Neural progenitor cell (in vitro differentiated cells): ENCODE results near the gene TXNDC11. TPM values are rescaled to one million over a fixed set of nuclear protein-coding genes. Genes with fewer than 3 reads are reported as not detected.

Experiments
- DNase-seq: peaks from one replicate; pipeline ENCODE4 v3.0.0-alpha.2; 2016; ENCODE audit warnings: low spot score
- H2AFZ ChIP-seq: fragments of 200-600 bp; sonication (generic); replicated peaks from 2 replicates; pipeline ENCODE4 v1.6.1; 2016; ENCODE audit warnings: antibody characterized with exemption
- H3F3A ChIP-seq: fragments of 200-600 bp; sonication (generic); 2 replicates; pipeline ENCODE4 v1.6.1; 2016; ENCODE audit warnings: antibody characterized with exemption, low read depth
- H3K27ac ChIP-seq: fragments of 200-600 bp; sonication (generic); 2 replicates; pipeline ENCODE4 v1.5.1; 2016; ENCODE audit warnings: mild to moderate bottlenecking
- H3K27me3 ChIP-seq: fragments of 200-600 bp; sonication (generic); 2 replicates; pipeline ENCODE4 v1.6.1; 2016; ENCODE audit warnings: mild to moderate bottlenecking, moderate library complexity
- H3K36me3 ChIP-seq: fragments of 200-600 bp; sonication (generic); 2 replicates; pipeline ENCODE4 v1.5.1; 2016
- H3K4me1 ChIP-seq: fragments of 200-600 bp; sonication (generic); 2 replicates; pipeline ENCODE4 v1.6.1; 2016; ENCODE audit warnings: mixed run types
- H3K4me2 ChIP-seq: fragments of 200-600 bp; sonication (generic); 2 replicates; pipeline ENCODE4 v1.6.1; 2016
- H3K4me3 ChIP-seq: fragments of 200-600 bp; sonication (generic); 2 replicates; pipeline ENCODE4 v1.5.1; 2016
- H3K79me2 ChIP-seq: fragments of 200-600 bp; sonication (generic); 2 replicates; pipeline ENCODE4 v1.6.1; 2016; ENCODE audit warnings: low read depth
- H3K9ac ChIP-seq: fragments of 200-600 bp; sonication (generic); 2 replicates; pipeline ENCODE4 v1.6.1; 2016
- H3K9me3 ChIP-seq: fragments of 200-600 bp; sonication (generic); 2 replicates; pipeline ENCODE4 v1.5.1; 2016; ENCODE audit warnings: low read depth
- H4K20me1 ChIP-seq: fragments of 200-600 bp; sonication (generic); 2 replicates; pipeline ENCODE4 v1.6.1; 2016; ENCODE audit warnings: low read depth
- H3K27ac Mint-ChIP-seq: 3 replicates; pipeline ENCODE4 v1.8.0; 2021; ENCODE audit warnings: mixed read lengths
- H3K27me3 Mint-ChIP-seq: 2 replicates; pipeline ENCODE4 v1.8.0; 2022; ENCODE audit warnings: low read depth, mild to moderate bottlenecking, inconsistent platforms, moderate library complexity, mixed read lengths; ENCODE audit not compliant: insufficient read depth
- H3K36me3 Mint-ChIP-seq: 3 replicates; pipeline ENCODE4 v1.8.0; 2021; ENCODE audit warnings: mixed read lengths
- H3K4me1 Mint-ChIP-seq: 3 replicates; pipeline ENCODE4 v1.8.0; 2021; ENCODE audit warnings: mixed read lengths
- H3K4me3 Mint-ChIP-seq: 3 replicates; pipeline ENCODE4 v1.8.0; 2021; ENCODE audit warnings: mild to moderate bottlenecking, moderate library complexity, mixed read lengths
- H3K9me3 Mint-ChIP-seq: 3 replicates; pipeline ENCODE4 v1.8.0; 2020; ENCODE audit warnings: mixed read lengths
- EZH2 ChIP-seq: fragments of 200-600 bp; sonication (generic); IDR thresholded peaks from 2 replicates; pipeline ENCODE4 v1.6.1; 2017; ENCODE audit warnings: antibody characterized with exemption, mild to moderate bottlenecking, moderate library complexity
- EZH2phosphoT487 ChIP-seq: fragments of 200-600 bp; sonication (generic); IDR thresholded peaks from 2 replicates; pipeline ENCODE4 v1.6.1; 2017; ENCODE audit warnings: antibody characterized with exemption
- total RNA-seq: library from RNA; depleted of rRNA; stranded (reverse); fragments of >200 nt; gene quantifications from 2 replicates; pipeline ENCODE4 v1.2.3, GENCODE V29; 2015; ENCODE audit warnings: low replicate concordance
- TF ChIP-seq, protein P1 (sequence below): fragments of 200-600 bp; sonication (generic); IDR thresholded peaks from 2 replicates; pipeline ENCODE4 v1.5.1; 2017; ENCODE audit warnings: antibody characterized with exemption, mild to moderate bottlenecking

TXNDC11 gene
- total RNA-seq, 1 donor from 2014 or later = 7.4 TPM

DNA sequence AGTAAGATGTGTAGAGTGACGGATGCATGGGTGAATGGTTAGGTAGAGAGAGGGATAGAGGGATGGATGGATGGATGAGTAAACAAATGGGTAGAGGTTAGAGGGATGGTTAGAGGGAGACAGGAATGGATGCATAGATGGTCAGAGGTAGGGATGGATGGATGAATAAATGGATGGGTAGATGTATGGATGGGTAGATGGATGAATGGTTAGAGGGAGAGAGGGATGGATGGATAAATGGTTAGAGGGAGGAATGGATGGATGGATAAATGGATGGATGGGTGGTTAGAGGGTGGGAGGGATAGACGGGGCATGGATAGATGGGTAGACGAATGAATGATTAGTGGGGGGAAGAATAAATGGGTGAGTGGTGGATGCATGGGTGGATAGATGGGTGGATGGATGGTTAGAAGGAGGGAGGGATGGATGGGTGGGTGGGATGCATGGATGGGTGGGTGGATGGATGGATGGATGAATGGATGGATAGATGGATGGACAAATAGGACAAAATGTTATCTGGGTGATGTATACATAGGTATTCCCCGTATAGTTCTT lies 103.6 kb downstream of the TXNDC11 start:
- H3K79me2 ChIP-seq = no peaks in the 10 kb centered on the region
- H3K4me3 Mint-ChIP-seq = no peak overlapping the region

GRCh38 chr16:11638140-11638539 lies 104.5 kb downstream of the TXNDC11 start:
- no peak overlapping the region for H3K27ac Mint-ChIP-seq
- H3K9me3 Mint-ChIP-seq = no peaks in the 10 kb centered on the region

More for the DNA sequence above, 103.6 kb downstream of the TXNDC11 start:
- Histone ChIP-seq H3K9ac (no peak overlapping the region), H3K27ac (no peak overlapping the region), H4K20me1 (no peaks in the 10 kb centered on the region), H3F3A (peaks cover 25% of the 10 kb centered on the region), H3K4me2 (no peak overlapping the region), H3K9me3 (no peaks in the 10 kb centered on the region), H3K4me3 (no peak overlapping the region), H3K27me3 (peaks cover 6% of the 10 kb centered on the region), H2AFZ (no peak overlapping the region), H3K36me3 (no peaks in the 10 kb centered on the region), H3K4me1 (peaks cover 7% of the 10 kb centered on the region)
- peaks cover 3% of the 10 kb centered on the region for H3K27me3 Mint-ChIP-seq
- H3K27ac Mint-ChIP-seq = no peak overlapping the region
- H3K36me3 Mint-ChIP-seq = no peaks in the 10 kb centered on the region
- TF ChIP-seq EZH2 (no peak), EZH2phosphoT487 (no peak)
- TF ChIP-seq, protein P1, sequence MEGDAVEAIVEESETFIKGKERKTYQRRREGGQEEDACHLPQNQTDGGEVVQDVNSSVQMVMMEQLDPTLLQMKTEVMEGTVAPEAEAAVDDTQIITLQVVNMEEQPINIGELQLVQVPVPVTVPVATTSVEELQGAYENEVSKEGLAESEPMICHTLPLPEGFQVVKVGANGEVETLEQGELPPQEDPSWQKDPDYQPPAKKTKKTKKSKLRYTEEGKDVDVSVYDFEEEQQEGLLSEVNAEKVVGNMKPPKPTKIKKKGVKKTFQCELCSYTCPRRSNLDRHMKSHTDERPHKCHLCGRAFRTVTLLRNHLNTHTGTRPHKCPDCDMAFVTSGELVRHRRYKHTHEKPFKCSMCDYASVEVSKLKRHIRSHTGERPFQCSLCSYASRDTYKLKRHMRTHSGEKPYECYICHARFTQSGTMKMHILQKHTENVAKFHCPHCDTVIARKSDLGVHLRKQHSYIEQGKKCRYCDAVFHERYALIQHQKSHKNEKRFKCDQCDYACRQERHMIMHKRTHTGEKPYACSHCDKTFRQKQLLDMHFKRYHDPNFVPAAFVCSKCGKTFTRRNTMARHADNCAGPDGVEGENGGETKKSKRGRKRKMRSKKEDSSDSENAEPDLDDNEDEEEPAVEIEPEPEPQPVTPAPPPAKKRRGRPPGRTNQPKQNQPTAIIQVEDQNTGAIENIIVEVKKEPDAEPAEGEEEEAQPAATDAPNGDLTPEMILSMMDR = no peak
- no peak for DNase-seq
- peaks cover 16% of the 10 kb centered on the region for H3K4me1 Mint-ChIP-seq
- no peaks in the 10 kb centered on the region for H3K9me3 Mint-ChIP-seq

DNA sequence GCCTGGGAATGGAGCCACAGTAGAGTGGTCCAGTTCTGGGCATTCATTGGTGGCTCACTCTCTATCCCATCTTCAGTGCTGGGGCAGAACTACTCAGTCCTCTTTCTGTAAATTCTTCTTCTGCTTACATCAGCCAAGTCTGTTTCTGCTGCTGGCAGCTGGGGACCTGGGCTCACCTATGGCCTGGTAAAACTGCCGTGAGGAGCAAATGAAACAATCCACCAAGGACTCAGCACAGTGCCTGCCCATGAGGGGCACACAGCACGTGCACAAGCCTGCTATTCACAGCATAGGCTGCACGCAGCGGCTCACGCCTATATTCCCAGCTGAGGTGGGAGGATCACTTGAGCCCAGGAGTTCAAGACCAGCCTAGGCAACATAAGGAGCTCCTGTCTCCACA lies 105.3 kb downstream of the TXNDC11 start:
- Histone ChIP-seq H3K79me2 (no peaks in the 10 kb centered on the region), H3K9ac (no peak overlapping the region), H3F3A (peaks cover 25% of the 10 kb centered on the region), H3K9me3 (no peaks in the 10 kb centered on the region), H4K20me1 (no peaks in the 10 kb centered on the region), H3K4me3 (no peak overlapping the region), H3K27me3 (peaks cover 6% of the 10 kb centered on the region), H3K27ac (no peak overlapping the region), H3K4me2 (no peak overlapping the region), H3K4me1 (peaks cover 15% of the 10 kb centered on the region), H3K36me3 (no peaks in the 10 kb centered on the region), H2AFZ (no peak overlapping the region)
- no peak for DNase-seq
- TF ChIP-seq EZH2 = no peak
- TF ChIP-seq, protein P1 = no peak
- TF ChIP-seq EZH2phosphoT487 = no peak
- Mint-ChIP-seq H3K4me3 (no peak overlapping the region), H3K27me3 (peaks cover 2% of the 10 kb centered on the region), H3K36me3 (no peaks in the 10 kb centered on the region), H3K4me1 (peaks cover 20% of the 10 kb centered on the region), H3K9me3 (no peaks in the 10 kb centered on the region), H3K27ac (no peak overlapping the region)

More at GRCh38 chr16:11638140-11638539, 104.5 kb downstream of the TXNDC11 start:
- TF ChIP-seq, protein P1 = no peak
- TF ChIP-seq EZH2 (no peak), EZH2phosphoT487 (no peak)
- no peak for DNase-seq
- Mint-ChIP-seq H3K27me3 (peaks cover 2% of the 10 kb centered on the region), H3K4me3 (no peak overlapping the region), H3K4me1 (peaks cover 15% of the 10 kb centered on the region), H3K36me3 (no peaks in the 10 kb centered on the region)
- H3K4me1 ChIP-seq = peaks cover 7% of the 10 kb centered on the region
- H3K9ac ChIP-seq = no peak overlapping the region
- no peaks in the 10 kb centered on the region for H3K9me3 ChIP-seq
- no peak overlapping the region for H2AFZ ChIP-seq
- no peaks in the 10 kb centered on the region for H4K20me1 ChIP-seq
- H3K27me3 ChIP-seq = peaks cover 6% of the 10 kb centered on the region
- no peak overlapping the region for H3K27ac ChIP-seq
- no peak overlapping the region for H3K4me3 ChIP-seq
- H3F3A ChIP-seq = peaks cover 25% of the 10 kb centered on the region
- H3K79me2 ChIP-seq = no peaks in the 10 kb centered on the region
- H3K4me2 ChIP-seq = no peak overlapping the region
- no peaks in the 10 kb centered on the region for H3K36me3 ChIP-seq
